HG02981 (cell line): Measurements from ENCODE around the gene CAMTA1.

ENCODE experiments used
- ATAC-seq: cut with Tn5 transposase; IDR thresholded peaks from one replicate; pipeline ENCODE4 v1.9.1; 2021; ENCODE audit warnings: mild to moderate bottlenecking, moderate library complexity; ENCODE audit not compliant: unreplicated experiment

Gene CAMTA1

GRCh38 chr1:7293702-7294629, 508.7 kb downstream of the CAMTA1 start:
- no peak for ATAC-seq

GRCh38 chr1:7294636-7295035, 509.4 kb downstream of the CAMTA1 start:
- no peak for ATAC-seq

- no peak for ATAC-seq
Measured at GRCh38 chr1:7295946-7296345, 510.7 kb downstream of the CAMTA1 start.

- ATAC-seq: no peak
Measured at GRCh38 chr1:7296968-7297367, 511.7 kb downstream of the CAMTA1 start.

- no peak for ATAC-seq
Measured at GRCh38 chr1:7298145-7298544, 512.9 kb downstream of the CAMTA1 start.

- no peak for ATAC-seq
Measured at GRCh38 chr1:7298749-7299151, 513.5 kb downstream of the CAMTA1 start.

GRCh38 chr1:7299329-7299799, 514.1 kb downstream of the CAMTA1 start:
- no peak for ATAC-seq

GRCh38 chr1:7299994-7300393, 514.7 kb downstream of the CAMTA1 start:
- ATAC-seq: no peak

- ATAC-seq: no peak
Measured at GRCh38 chr1:7300893-7301663, 515.8 kb downstream of the CAMTA1 start.

GRCh38 chr1:7301664-7301981, 516.4 kb downstream of the CAMTA1 start:
- ATAC-seq: no peak

- ATAC-seq: no peak
Measured at GRCh38 chr1:7302126-7302525, 516.9 kb downstream of the CAMTA1 start.

- ATAC-seq: no peak
Measured at GRCh38 chr1:7302873-7303272, 517.6 kb downstream of the CAMTA1 start.

GRCh38 chr1:7303554-7304317, 518.5 kb downstream of the CAMTA1 start:
- ATAC-seq: no peak

- ATAC-seq: no peak
Measured at GRCh38 chr1:7313081-7313546, 527.9 kb downstream of the CAMTA1 start.

- ATAC-seq: no peak
Measured at GRCh38 chr1:7313826-7314225, 528.6 kb downstream of the CAMTA1 start.

GRCh38 chr1:7315316-7315715, 530.1 kb downstream of the CAMTA1 start:
- no peak for ATAC-seq

GRCh38 chr1:7315946-7316345, 530.7 kb downstream of the CAMTA1 start:
- no peak for ATAC-seq

- no peak for ATAC-seq
Measured at GRCh38 chr1:7317888-7318287, 532.6 kb downstream of the CAMTA1 start.

- ATAC-seq: no peak
Measured at GRCh38 chr1:7319196-7319595, 533.9 kb downstream of the CAMTA1 start.

- ATAC-seq: no peak
Measured at GRCh38 chr1:7320661-7321060, 535.4 kb downstream of the CAMTA1 start.

- no peak for ATAC-seq
Measured at GRCh38 chr1:7322283-7322785, 537.1 kb downstream of the CAMTA1 start.
